GM12878 (cell line): ENCODE measurements around the gene FABP1.

Experiments used
- CREB1 ChIP-seq: IDR thresholded peaks from 2 replicates; pipeline ENCODE4 v1.6.1; 2012; ENCODE audit warnings: low read depth, mild to moderate bottlenecking, inconsistent platforms
- EZH2 ChIP-seq: IDR thresholded peaks from 2 replicates; pipeline ENCODE4 v1.6.1; 2012; ENCODE audit warnings: low read depth, mild to moderate bottlenecking, control low read depth, inconsistent platforms, low read length, borderline replicate concordance; ENCODE audit not compliant: control insufficient read depth
- FOXK2 ChIP-seq: fragments of 450-650 bp; IDR thresholded peaks from 2 replicates; pipeline ENCODE4 v1.6.1; 2017; ENCODE audit warnings: mild to moderate bottlenecking, moderate library complexity
- MEF2B ChIP-seq: fragments of 450-650 bp; IDR thresholded peaks from 2 replicates; pipeline ENCODE4 v1.6.1; 2018; ENCODE audit warnings: mild to moderate bottlenecking, moderate library complexity; ENCODE audit not compliant: partially characterized antibody, poor library complexity, severe bottlenecking
- NBN ChIP-seq: fragments of 450-650 bp; IDR thresholded peaks from 2 replicates; pipeline ENCODE4 v1.6.1; 2016
- POLR2A ChIP-seq: IDR thresholded peaks from 2 replicates; pipeline ENCODE4 v1.6.1; 2011; ENCODE audit warnings: low read depth, mild to moderate bottlenecking, low read length
- TBL1XR1 ChIP-seq: IDR thresholded peaks from 2 replicates; pipeline ENCODE4 v1.6.1; 2012; ENCODE audit warnings: low read depth, low read length, improper control_type of control experiment
- TCF7 ChIP-seq: IDR thresholded peaks from 2 replicates; pipeline ENCODE4 v1.6.1; 2014; ENCODE audit warnings: antibody characterized with exemption, borderline replicate concordance
- ZNF274 ChIP-seq: IDR thresholded peaks from one replicate; pipeline ENCODE4 v1.8.0; 2011; ENCODE audit not compliant: insufficient read length, insufficient read depth
- TF ChIP-seq, protein P1 (sequence below), 3 experiments: IDR thresholded peaks in 2 of 3; conservative IDR thresholded peaks in 1 of 3; 2 replicates each; pipeline ENCODE4 v1.5.1; 2011; ENCODE audit warnings: low read depth in 3 of 3, low read length in 3 of 3, mild to moderate bottlenecking in 3 of 3, control low read depth in 2 of 3, moderate library complexity in 2 of 3, inconsistent platforms in 1 of 3, mixed read lengths in 1 of 3; ENCODE audit not compliant: control insufficient read depth in 2 of 3, insufficient read depth in 1 of 3; ENCODE audit errors: extremely low read depth in 1 of 3
- TF ChIP-seq, protein P2 (sequence below): IDR thresholded peaks from 2 replicates; pipeline ENCODE4 v1.6.1; 2011; ENCODE audit warnings: borderline replicate concordance, low read depth, mild to moderate bottlenecking, moderate library complexity, low read length; ENCODE audit not compliant: insufficient read depth, poor library complexity, severe bottlenecking
- TF ChIP-seq, protein P3 (sequence below): fragments of 450-650 bp; IDR thresholded peaks from 2 replicates; pipeline ENCODE4 v1.6.1; 2017; ENCODE audit warnings: mild to moderate bottlenecking, moderate library complexity
- TF ChIP-seq, protein P4 (sequence below): fragments of 450-650 bp; formaldehyde crosslinking; IDR thresholded peaks from 2 replicates; pipeline ENCODE4 v1.5.0; 2022; ENCODE audit warnings: mild to moderate bottlenecking, missing genetic modification characterization
- TF ChIP-seq, protein P5 (sequence below): IDR thresholded peaks from 2 replicates; pipeline ENCODE4 v1.6.1; 2012; ENCODE audit warnings: improper control_type of control experiment, low read depth, low read length; ENCODE audit not compliant: insufficient replicate concordance

DNA sequence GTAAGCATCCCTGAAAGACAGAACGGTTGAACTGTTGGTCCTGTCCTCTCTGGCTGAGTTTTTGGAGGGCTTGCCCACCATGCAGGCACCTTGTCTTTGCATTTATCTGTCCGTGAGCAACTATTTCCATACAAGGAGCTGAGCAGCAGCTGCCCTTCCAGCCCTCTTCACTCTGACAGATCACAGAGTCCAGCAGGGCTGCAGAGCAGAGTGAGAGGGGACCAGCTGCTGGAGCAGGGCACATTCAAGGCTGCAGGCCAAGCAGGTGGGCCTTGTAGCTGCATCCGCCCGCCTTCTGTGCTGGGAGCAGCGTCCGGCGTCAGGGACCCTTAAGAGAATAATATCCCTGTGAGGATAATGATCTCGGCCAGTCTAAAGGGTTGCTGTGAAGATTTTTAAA is 50.8 kb downstream of the FABP1 start:
- TF ChIP-seq, protein P1, sequence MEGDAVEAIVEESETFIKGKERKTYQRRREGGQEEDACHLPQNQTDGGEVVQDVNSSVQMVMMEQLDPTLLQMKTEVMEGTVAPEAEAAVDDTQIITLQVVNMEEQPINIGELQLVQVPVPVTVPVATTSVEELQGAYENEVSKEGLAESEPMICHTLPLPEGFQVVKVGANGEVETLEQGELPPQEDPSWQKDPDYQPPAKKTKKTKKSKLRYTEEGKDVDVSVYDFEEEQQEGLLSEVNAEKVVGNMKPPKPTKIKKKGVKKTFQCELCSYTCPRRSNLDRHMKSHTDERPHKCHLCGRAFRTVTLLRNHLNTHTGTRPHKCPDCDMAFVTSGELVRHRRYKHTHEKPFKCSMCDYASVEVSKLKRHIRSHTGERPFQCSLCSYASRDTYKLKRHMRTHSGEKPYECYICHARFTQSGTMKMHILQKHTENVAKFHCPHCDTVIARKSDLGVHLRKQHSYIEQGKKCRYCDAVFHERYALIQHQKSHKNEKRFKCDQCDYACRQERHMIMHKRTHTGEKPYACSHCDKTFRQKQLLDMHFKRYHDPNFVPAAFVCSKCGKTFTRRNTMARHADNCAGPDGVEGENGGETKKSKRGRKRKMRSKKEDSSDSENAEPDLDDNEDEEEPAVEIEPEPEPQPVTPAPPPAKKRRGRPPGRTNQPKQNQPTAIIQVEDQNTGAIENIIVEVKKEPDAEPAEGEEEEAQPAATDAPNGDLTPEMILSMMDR (IDR thresholded peaks at IDR 0.05 in 2 of 3, conservative IDR thresholded peaks at IDR 0.05 in 1 of 3; ENCODE audit: control insufficient read depth in 2 of 3, extremely low read depth in 1 of 3, insufficient read depth in 1 of 3, low read depth in 3 of 3, low read length in 3 of 3) = no peak
- TF ChIP-seq FOXK2 = no peak
- TF ChIP-seq TBL1XR1 = no peak
- no peak for TF ChIP-seq POLR2A
- no peak for TF ChIP-seq CREB1
- TF ChIP-seq, protein P2, sequence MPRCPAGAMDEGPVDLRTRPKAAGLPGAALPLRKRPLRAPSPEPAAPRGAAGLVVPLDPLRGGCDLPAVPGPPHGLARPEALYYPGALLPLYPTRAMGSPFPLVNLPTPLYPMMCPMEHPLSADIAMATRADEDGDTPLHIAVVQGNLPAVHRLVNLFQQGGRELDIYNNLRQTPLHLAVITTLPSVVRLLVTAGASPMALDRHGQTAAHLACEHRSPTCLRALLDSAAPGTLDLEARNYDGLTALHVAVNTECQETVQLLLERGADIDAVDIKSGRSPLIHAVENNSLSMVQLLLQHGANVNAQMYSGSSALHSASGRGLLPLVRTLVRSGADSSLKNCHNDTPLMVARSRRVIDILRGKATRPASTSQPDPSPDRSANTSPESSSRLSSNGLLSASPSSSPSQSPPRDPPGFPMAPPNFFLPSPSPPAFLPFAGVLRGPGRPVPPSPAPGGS = no peak
- TF ChIP-seq, protein P3, sequence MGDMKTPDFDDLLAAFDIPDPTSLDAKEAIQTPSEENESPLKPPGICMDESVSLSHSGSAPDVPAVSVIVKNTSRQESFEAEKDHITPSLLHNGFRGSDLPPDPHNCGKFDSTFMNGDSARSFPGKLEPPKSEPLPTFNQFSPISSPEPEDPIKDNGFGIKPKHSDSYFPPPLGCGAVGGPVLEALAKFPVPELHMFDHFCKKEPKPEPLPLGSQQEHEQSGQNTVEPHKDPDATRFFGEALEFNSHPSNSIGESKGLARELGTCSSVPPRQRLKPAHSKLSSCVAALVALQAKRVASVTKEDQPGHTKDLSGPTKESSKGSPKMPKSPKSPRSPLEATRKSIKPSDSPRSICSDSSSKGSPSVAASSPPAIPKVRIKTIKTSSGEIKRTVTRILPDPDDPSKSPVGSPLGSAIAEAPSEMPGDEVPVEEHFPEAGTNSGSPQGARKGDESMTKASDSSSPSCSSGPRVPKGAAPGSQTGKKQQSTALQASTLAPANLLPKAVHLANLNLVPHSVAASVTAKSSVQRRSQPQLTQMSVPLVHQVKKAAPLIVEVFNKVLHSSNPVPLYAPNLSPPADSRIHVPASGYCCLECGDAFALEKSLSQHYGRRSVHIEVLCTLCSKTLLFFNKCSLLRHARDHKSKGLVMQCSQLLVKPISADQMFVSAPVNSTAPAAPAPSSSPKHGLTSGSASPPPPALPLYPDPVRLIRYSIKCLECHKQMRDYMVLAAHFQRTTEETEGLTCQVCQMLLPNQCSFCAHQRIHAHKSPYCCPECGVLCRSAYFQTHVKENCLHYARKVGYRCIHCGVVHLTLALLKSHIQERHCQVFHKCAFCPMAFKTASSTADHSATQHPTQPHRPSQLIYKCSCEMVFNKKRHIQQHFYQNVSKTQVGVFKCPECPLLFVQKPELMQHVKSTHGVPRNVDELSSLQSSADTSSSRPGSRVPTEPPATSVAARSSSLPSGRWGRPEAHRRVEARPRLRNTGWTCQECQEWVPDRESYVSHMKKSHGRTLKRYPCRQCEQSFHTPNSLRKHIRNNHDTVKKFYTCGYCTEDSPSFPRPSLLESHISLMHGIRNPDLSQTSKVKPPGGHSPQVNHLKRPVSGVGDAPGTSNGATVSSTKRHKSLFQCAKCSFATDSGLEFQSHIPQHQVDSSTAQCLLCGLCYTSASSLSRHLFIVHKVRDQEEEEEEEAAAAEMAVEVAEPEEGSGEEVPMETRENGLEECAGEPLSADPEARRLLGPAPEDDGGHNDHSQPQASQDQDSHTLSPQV = no peak
- TF ChIP-seq NBN = no peak
- TF ChIP-seq, protein P4, sequence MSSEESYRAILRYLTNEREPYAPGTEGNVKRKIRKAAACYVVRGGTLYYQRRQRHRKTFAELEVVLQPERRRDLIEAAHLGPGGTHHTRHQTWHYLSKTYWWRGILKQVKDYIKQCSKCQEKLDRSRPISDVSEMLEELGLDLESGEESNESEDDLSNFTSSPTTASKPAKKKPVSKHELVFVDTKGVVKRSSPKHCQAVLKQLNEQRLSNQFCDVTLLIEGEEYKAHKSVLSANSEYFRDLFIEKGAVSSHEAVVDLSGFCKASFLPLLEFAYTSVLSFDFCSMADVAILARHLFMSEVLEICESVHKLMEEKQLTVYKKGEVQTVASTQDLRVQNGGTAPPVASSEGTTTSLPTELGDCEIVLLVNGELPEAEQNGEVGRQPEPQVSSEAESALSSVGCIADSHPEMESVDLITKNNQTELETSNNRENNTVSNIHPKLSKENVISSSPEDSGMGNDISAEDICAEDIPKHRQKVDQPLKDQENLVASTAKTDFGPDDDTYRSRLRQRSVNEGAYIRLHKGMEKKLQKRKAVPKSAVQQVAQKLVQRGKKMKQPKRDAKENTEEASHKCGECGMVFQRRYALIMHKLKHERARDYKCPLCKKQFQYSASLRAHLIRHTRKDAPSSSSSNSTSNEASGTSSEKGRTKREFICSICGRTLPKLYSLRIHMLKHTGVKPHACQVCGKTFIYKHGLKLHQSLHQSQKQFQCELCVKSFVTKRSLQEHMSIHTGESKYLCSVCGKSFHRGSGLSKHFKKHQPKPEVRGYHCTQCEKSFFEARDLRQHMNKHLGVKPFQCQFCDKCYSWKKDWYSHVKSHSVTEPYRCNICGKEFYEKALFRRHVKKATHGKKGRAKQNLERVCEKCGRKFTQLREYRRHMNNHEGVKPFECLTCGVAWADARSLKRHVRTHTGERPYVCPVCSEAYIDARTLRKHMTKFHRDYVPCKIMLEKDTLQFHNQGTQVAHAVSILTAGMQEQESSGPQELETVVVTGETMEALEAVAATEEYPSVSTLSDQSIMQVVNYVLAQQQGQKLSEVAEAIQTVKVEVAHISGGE (CRISPR knock-in tag) = no peak
- TF ChIP-seq EZH2 = no peak
- TF ChIP-seq TCF7 = no peak
- TF ChIP-seq, protein P5, sequence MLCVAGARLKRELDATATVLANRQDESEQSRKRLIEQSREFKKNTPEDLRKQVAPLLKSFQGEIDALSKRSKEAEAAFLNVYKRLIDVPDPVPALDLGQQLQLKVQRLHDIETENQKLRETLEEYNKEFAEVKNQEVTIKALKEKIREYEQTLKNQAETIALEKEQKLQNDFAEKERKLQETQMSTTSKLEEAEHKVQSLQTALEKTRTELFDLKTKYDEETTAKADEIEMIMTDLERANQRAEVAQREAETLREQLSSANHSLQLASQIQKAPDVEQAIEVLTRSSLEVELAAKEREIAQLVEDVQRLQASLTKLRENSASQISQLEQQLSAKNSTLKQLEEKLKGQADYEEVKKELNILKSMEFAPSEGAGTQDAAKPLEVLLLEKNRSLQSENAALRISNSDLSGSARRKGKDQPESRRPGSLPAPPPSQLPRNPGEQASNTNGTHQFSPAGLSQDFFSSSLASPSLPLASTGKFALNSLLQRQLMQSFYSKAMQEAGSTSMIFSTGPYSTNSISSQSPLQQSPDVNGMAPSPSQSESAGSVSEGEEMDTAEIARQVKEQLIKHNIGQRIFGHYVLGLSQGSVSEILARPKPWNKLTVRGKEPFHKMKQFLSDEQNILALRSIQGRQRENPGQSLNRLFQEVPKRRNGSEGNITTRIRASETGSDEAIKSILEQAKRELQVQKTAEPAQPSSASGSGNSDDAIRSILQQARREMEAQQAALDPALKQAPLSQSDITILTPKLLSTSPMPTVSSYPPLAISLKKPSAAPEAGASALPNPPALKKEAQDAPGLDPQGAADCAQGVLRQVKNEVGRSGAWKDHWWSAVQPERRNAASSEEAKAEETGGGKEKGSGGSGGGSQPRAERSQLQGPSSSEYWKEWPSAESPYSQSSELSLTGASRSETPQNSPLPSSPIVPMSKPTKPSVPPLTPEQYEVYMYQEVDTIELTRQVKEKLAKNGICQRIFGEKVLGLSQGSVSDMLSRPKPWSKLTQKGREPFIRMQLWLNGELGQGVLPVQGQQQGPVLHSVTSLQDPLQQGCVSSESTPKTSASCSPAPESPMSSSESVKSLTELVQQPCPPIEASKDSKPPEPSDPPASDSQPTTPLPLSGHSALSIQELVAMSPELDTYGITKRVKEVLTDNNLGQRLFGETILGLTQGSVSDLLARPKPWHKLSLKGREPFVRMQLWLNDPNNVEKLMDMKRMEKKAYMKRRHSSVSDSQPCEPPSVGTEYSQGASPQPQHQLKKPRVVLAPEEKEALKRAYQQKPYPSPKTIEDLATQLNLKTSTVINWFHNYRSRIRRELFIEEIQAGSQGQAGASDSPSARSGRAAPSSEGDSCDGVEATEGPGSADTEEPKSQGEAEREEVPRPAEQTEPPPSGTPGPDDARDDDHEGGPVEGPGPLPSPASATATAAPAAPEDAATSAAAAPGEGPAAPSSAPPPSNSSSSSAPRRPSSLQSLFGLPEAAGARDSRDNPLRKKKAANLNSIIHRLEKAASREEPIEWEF = no peak
- no peak for TF ChIP-seq MEF2B
- no peak for TF ChIP-seq ZNF274
